ENCODE results near the gene CELSR1.
"Not testable (repeated sequence)": the region's sequence is repeated elsewhere in the genome, so short reads cannot be mapped to it uniquely, and the experiment has no call there.

CELSR1 gene

DNA sequence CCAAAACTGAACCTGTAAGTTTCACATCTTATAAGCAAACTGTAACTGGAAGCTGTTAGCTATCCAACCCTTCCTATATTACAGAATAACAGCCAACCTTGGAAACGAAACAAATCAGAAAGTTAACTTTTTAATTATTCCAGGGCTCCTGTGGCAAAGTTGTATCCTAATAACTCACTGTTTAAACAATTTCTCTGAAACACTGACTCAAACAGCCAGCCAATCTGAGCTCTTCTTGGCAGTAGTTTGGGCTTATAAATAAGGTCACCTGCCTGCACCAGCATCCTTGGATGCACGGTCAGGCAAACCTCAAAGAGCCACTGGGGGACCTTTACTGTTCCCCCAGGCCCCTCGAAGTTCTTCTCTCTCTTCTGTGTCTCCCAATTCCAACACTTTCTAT lies 5.0 kb downstream of the CELSR1 start:
- no peak for DNase-seq (ENCODE audit: low read depth)

DNA sequence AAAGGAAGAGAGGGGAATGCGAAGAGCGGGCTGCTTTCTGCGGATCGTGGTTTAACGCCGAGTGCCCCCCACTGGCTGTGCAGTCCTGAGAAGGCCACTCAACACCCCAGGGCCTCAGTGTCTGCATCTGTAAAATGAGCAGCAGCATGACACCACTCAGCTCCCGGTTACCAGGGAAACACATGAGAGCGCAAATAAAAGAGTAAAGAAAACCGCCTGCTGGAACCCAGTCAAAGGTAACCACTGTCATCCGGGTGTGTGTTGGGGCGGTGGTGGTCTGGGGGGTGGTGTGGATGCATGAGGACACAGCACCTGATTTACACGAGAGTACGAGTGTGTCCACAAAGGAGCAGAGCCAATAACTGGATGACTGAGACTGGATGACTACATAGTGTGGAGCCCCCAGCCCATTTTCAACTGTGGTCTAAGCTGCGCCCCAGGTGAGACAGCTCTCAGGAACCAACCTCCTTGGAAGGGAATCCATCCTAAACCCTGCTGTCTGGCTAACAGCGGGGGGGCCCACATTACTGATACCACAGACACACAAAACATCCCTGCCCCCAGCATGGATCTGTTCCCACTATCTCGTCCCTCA lies 5.7 kb downstream of the CELSR1 start:
- DNase-seq (ENCODE audit: low read depth), result no peak

DNA sequence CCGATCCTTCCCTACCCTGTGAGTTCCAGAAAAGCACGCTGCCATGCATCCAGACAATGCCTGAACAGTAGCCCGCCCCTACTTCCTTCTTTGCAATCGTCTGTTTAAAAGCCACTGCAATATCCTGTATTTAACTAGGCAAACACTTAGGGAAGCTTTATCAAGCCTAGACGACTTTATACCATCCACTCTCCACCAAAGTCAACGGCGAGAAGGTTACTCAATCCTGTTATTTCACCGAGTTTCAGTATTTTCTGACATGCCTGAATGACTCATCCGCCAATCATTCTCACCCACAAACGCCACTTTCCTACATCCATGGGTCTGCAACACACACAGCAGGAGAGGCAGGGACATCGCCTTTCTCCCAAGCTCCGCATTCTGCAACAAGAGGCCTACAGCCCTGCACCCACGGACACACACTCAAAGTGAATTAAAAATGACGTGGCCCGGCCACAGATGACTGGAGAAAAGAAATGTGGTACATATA lies 9.3 kb downstream of the CELSR1 start:
- no peak for DNase-seq (ENCODE audit: low read depth)

DNA sequence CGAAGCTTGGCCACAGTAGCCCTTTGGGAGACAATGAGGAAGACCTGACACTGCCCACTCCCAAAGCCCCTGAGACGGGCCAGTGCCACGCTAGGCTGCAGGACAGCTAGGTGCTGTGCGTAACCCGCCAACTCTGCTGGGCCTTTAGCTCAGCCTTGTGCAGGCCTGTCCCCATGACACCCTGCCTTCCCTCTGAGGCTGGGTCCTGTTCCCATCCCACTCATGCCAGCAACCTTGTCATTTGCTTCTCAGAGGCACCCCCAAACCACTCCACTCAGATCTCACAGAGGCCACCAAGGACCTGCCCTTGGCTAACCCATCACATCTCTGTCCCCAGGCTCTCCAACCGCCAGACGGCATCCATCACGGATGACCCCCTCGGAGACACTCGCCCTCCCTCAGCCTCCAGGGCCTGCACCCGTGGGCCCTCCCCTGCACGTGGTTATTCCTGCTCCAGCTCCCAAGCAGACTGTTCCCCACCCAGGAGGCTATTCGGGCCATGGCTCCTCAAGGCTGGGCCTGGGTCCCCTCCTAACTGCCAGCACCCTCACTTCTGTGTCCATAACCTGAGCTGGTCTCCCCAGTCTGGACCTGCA lies 11.1 kb downstream of the CELSR1 start:
- DNase-seq (ENCODE audit: low read depth), result no peak

DNA sequence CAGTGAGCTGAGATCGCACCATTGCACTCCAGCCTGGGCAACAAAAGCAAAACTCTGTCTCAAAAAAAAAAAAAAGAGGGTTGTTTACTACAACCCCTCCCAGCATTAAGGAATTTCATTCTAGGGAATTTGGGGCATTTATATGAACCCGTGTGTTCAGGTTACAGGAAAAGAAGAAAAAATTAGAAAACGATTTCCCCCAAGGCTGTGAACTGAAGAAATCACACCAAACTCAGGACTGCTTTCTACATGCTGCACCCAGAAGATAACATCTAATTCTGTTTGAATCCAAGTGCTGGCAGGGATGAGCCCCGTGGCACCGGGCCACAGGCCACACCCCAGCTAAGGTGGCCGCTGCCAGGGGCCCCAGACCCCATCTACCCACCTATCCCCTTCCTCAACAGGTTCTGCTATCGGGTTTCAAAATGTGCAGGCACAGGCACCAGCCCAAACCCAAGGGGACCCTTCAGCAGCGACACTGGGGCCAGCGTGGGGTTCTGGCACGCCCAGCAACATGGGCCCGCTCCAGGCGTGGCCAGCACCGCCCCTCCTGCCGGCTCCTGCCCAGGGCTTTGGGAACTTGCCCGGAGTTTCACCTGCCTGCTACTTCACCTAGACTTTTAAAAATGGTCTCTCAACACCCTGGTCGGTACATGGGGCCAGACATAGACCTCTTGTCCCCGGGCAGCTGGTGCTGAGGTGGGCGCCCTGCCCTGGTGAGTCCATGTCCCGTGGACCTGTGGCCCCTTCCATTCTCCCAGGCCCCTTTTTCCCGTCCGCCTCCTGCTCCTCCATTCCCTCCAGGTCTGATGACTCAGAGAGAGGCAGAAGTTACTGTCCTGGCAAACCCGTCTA lies 11.8 kb downstream of the CELSR1 start:
- DNase-seq (ENCODE audit: low read depth), result no peak

DNA sequence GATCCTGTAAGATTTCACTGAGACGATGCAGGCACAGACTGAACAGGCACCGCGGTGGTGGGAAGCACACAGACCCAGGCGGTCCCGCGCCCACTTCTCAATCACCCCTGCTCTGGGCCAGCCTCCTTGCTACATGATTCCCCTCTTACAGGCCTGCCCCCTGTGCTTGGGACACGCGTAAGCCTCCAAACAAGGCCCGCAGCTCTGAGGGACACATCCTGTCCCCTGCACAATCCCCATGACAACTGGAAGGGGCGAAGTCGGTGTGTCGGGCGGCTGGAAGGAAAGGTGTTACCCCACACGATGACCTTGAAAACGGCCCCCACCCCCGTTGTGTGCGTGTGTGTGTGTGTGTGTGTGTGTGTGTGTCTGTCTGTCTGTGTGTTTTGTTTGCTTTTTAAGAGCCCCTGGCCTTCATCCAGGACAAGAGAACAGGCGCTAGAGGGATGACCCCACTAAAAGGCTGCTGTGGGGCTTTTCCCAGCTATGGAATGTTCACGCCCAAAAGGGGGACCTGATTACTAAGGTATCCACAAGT lies 13.1 kb downstream of the CELSR1 start:
- no peak for DNase-seq (ENCODE audit: low read depth)

DNA sequence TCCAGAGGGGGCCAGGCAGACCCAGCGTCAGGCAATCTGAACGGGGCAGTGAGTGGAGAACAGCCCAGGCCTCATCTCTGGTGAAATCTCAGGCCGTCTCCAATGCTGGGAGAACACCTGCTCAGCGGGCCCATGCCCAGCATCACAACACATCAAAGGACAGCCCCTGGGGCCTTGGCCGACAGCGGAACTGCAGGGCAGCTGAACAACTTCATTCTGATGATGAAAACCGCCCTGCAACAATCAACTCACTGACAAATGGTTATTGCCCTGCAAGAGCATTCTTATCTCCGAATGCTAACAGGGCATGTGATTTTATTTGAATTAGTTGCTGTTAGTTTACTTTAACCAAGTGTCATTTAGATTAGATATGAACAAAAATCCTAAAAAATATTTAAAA lies 14.6 kb downstream of the CELSR1 start:
- DNase-seq (ENCODE audit: low read depth), result no peak

DNA sequence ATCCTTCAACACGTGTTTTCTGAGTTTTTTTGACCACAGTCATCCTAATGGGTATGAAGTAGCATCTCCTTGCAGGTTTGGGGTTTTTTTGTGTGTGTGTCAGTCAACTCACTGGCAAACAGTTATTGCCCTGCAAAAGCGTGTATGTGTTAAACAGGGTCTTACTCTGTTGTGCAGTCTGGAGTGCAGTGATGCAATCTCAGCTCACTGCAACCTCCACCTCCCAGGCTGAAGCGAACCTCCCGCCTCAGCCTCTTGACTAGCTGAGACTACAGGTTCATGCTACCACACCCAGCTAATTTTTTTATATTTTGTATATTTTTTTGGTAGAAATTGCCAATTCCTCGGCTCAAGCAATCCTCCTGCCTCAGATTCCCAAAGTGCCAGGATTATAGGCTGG lies 15.4 kb downstream of the CELSR1 start:
- no peak for DNase-seq (ENCODE audit: low read depth)

DNA sequence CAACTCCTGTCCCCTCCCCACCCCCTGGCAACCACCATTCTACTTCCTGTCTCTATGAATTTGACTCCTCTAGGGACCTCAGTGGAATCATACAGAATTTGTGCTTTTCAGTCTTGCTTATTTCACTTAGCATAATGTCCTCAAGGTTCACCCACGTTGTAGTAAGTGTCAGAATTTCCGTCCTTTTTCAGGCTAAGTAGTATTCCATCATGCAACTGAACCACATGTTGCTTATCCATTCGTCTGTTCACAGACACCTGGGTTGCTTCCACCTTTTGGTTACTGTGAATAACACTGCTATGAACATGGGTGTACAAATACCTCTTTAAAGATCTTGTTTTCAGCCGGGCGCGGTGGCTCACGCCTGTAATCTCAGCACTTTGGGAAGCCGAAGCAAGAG lies 16.5 kb downstream of the CELSR1 start:
- no peak for DNase-seq (ENCODE audit: low read depth)

DNA sequence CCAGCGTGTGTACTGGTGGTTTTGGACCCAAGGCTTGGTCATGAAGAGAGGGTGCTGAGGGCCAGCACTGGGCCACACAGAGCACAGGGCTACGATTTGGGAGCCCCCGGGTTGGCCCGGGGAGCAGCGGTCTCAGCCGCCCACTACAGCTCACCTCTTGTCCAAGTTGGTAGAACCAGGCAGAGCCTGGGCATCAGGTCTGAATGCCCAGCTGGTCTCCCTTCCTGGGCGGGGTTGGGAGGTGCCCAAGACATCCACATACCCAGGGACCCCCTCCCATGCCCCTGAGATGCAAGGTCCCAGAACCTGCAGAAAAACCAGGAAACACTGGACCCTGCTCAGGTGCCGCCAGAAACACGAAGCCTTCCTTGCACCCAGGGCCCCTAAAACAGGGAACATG lies 18.0 kb downstream of the CELSR1 start:
- DNase-seq (ENCODE audit: low read depth), result no peak

DNA sequence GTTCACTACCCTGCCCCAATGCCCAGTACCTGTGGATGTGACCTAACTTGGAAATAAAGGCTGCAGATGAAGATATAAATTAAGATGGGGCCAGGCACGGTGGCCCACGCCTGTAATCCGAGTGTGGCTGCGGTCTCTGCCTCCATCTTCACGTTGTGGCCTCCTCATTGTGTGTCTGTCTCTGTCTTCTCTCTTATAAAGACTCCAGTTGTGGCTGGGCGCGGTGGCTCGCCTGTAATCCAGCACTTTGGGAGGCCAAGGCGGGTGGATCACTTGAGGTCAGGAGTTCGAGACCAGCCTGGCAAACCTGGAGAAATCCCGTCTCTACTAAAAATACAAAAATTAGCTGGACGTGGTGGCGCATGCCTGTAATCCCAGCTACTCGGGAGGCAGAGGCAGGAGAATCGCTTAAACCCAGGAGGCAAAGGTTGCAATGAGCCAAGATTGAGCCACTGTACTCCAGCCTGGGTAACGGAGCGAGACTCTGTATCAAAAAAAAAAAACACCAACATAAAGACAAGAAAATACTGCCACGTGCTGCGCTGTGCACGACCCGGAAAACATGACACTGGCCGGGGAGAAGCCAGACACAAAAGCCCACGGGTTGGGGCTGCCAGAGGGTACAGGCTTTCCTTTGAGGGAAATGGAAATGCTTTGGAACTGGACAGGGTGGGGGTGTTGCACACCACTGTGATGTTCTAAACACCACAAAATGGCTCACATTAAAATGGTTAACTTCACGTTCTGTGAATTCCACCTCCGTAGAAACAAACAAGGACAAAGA lies 18.7 kb downstream of the CELSR1 start:
- no peak for DNase-seq (ENCODE audit: low read depth)

DNA sequence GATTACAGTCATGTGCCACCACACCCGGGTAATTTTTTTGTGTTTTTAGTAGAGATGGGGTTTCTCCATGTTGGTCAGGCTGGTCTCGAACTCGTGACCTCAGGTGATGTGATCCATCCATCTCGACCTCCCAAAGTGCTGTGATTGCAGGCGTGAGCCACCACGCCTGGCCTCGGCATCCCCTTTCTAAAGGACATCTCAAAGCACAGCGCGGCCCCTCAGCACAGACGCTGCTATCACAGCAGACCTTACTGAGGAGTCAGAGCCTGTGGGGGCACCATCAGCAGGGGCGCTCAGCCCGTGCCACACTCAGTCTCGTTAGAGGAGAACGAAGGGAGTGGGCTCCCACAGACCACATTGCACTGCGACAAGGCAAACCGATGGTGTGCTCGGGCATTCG lies 19.4 kb downstream of the CELSR1 start:
- DNase-seq (ENCODE audit: low read depth), result no peak

DNA sequence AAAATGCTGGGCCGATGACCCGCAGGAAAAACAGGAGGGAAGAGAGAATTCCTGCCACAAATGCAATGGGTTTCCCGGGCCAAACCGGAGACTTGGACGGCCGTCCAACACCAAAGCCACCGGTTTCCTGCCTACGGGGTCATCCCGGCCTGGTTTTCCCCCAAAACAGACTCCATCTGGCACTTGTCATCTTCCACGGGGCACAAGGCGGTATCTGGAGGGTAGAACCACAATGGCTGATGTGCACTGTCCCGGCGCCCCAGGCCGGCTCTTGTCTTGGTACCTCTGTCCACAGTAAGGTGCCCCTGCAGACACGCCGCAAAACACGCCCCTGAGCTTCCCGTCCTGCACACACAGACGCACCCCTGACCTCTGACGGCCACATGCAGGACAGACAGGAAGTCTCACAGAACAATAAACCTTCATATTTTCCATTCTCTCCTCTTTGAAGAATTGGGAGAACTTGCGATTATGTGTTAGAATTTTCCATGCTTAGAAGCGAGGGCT lies 20.1 kb downstream of the CELSR1 start:
- no peak for DNase-seq (ENCODE audit: low read depth)

DNA sequence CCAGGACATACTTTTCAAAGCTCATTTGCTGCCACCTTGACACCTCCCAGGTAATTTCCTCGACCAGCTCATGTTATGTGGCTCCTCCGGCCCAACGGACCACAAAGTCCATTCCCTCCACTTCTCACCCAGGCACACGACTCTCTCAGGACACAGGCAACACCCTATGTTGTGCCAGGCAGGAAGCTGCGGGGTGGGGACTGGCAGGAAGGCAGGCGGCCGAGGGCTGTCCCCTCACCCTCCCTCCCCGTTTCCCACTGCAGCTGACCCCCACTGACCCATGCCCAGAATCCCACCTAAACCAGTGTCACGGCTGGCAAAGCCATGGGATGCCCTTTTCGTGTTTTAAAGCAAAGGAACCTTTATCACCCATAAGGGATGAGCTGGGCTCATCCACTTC lies 20.8 kb downstream of the CELSR1 start:
- no peak for DNase-seq (ENCODE audit: low read depth)

DNA sequence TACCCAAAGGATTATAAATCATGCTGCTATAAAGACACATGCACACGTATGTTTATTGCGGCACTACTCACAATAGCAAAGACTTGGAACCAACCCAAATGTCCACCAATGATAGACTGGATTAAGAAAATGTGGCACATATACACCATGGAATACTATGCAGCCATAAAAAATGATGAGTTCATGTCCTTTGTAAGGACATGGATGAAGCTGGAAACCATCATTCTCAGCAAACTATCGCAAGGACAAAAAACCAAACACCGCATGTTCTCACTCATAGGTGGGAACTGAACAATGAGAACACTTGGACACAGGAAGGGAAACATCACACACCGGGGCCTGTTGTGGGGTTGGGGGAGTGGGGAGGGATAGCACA lies 21.3 kb downstream of the CELSR1 start:
- not testable (repeated sequence) for DNase-seq (ENCODE audit: low read depth)

DNA sequence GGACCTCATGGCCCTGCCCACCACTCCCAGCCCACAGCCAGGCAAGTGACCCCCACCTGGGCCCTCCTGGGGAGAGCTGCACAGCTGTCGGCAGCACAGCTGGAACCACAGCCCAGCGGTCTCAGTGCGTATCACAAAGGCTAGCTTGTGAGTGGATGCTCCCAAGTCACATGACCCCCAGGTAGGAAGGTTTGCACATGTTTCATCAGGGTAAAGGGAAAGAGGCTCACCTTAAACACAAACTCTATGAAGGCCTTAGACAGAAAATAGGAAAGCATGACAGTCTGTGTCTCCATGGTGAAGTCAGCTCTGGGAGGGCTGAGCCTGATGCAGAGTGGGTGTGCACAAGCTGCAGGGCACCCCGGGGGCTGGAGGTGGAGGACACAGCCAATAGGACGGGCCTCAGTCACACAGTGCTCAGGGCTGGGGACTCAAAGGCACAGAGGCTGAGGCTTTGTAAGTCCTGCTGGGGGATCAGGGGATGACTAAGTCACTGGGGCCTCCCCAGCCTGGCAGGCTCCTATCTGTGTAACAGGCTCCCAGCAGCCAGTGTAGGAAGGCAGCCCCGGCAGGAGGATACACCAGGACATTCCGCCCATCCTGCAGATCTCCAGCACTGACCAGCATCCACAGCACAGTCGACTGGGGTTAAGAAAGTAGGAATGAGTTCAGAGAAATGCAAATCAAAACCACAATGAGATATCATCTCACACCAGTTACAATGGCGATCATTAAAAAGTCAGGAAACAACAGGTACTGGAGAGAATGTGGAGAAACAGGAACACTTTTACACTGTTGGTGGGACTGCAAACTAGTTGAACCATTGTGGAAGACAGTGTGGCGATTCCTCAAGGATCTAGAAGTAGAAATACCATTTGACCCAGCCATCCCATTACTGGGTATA lies 22.0 kb downstream of the CELSR1 start:
- no peak for DNase-seq (ENCODE audit: low read depth)

DNA sequence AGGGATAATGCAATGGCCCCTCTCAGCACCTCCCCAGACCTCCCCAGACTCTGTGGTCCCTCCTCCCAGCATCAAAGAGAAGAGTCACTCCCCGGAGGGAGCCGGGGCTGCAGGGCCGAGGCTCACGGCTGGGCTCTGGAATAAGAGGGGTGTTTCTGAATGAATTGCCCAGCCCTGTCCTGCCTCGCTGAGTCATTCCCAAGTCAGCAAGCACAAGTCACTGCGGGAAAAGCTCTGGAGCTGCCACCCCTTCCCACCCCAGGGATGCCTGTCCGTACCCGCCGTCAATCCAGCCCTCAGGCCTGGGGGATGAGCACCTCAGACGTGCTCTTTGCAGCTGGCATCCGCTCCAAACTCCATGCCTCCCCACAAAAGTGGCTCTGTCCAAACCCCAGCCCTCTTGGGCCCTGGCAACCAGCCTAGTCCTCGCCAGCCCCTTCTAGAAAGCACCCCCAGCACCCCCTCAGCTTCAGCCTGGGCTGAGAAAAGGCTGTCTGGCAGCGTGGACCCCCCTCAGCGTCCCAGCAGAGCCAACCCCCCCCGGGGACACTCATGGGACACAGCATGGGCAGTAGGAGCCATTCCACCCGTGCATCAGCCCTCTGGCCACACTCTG lies 22.7 kb downstream of the CELSR1 start:
- no peak for DNase-seq (ENCODE audit: low read depth)

DNA sequence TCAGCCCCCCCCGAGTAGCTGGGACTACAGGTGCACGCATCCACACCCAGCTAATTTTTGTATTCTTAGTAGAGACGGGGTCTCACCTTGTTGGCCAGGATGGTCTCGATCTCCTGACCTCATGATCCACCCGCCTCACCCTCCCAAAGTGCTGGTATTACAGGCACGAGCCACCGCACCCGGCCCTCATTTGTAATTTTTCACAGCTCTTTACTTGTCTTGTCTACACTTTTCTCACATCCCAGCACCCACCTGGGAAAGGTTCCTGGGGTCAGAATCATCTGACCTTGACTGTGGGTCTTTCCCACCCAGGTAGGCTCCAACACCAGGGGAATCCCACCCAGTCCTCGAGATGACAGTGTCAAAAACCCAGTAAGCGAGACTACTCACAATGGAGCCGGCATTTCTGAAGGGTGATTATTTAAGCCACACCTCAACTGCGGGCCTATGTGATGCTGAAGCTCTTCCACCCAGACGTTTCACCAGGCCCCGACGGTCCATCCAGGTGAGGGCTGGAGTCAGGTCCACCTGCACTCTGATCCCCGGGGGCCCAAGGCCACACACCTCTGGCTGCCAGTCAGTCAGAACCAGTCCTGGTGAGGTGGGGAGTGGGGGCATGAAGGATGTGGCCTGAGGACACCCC lies 23.4 kb downstream of the CELSR1 start:
- DNase-seq (ENCODE audit: low read depth), result no peak

DNA sequence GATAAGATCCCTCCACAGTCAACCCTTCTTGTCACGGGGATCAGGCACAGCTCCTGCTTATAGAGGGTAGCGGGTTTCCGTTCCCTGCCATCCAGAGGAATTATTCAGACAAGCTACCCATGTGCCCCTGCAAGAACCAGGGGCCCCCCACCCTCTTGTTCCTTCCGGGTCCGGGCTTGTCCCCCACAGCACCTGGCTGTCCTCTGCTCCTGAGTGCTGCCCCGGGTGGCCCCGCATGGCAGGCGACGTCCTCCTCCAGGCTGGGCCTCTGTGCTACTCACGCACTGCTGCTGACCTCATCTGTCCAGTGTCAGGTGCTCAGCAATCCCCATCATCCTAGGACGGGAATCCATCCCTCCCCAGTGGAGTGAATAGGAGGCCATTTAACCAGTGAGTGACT lies 24.7 kb downstream of the CELSR1 start:
- no peak for DNase-seq (ENCODE audit: low read depth)

DNA sequence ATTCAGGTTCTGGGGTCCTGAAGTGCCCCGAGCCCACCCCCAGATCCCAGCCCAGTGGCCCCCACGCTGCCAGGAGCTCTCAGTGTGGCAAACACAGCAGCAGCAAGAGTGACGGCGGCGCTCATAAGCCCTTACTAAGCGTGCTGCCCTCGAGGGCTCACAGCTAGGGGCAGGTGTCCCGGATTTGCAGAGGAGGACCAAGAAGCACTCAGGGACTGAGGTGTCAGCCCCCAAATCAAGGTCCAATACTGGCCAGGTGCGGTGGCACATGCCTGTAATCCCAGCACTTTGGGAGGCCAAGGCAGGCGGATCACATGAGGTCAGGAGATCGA lies 25.4 kb downstream of the CELSR1 start:
- no peak for DNase-seq (ENCODE audit: low read depth)
